Esophagus muscularis mucosa (tissue), 4 donors: ENCODE results near the gene MSI2. TPM values are rescaled to one million over a fixed set of nuclear protein-coding genes. Genes with fewer than 3 reads are reported as not detected.

Experiments
- DNase-seq: peaks from one replicate; pipeline ENCODE4 v3.0.0-alpha.2; 2017; ENCODE audit errors: extremely low spot score
- H3K27ac ChIP-seq, 4 donors: fragments of 200-600 bp; sonication (generic); replicated peaks in 1 of 4; 1 replicate in 3 of 4; 2 replicates in 1 of 4; pipeline ENCODE4 v1.5.1; 2016 to 2019; ENCODE audit warnings: mild to moderate bottlenecking in 1 of 4
- H3K27me3 ChIP-seq, 4 donors: fragments of 200-600 bp; sonication (generic); one replicate each; pipeline versions ENCODE4 v1.5.1 to v1.6.0; 2016 to 2019
- H3K36me3 ChIP-seq, 4 donors: fragments of 200-600 bp; sonication (generic); one replicate each; pipeline ENCODE4 v1.5.1; 2016 to 2019
- H3K4me1 ChIP-seq, 4 donors: fragments of 200-600 bp; sonication (generic); one replicate each; pipeline ENCODE4 v1.5.1; 2016 to 2019
- H3K4me3 ChIP-seq, 4 donors: fragments of 200-600 bp; sonication (generic); 1 replicate in 2 of 4; 2 replicates in 2 of 4; pipeline ENCODE4 v1.5.1; 2016 to 2019; ENCODE audit warnings: mild to moderate bottlenecking in 4 of 4, moderate library complexity in 1 of 4
- H3K9me3 ChIP-seq, 4 donors: fragments of 200-600 bp; sonication (generic); 1 replicate in 3 of 4; 2 replicates in 1 of 4; pipeline ENCODE4 v1.5.1; 2016 to 2019
- EP300 ChIP-seq: sonication (generic); formaldehyde crosslinking; IDR thresholded peaks from one replicate; pipeline ENCODE4 v1.6.1; 2017; ENCODE audit warnings: antibody characterized with exemption
- POLR2A ChIP-seq: fragments of 450-650 bp; IDR thresholded peaks from one replicate; pipeline ENCODE4 v1.6.1; 2017; ENCODE audit warnings: antibody characterized with exemption, moderate library complexity, mild to moderate bottlenecking, low read depth
- POLR2AphosphoS5 ChIP-seq, 2 donors: sonication (generic); formaldehyde crosslinking; IDR thresholded peaks; one replicate each; pipeline ENCODE4 v1.6.1; 2017; ENCODE audit warnings: antibody characterized with exemption in 2 of 2
- WGBS: methylation state at CpG from one replicate; pipeline ENCODE4 v1.1.5; 2018; 5-methylcytosine and 5-hydroxymethylcytosine counted together
- intact Hi-C: fragments of 100-400 bp; cut with DNase I; formaldehyde crosslinking; loops from one replicate; pipeline ENCODE4 v1.15.1; 2023
- total RNA-seq, 4 donors: library from RNA; depleted of rRNA; stranded (reverse); fragments of >200 nt; gene quantifications; one replicate each; pipeline versions ENCODE4 v1.1.0 to v1.2.1, GENCODE V29; 2016
- TF ChIP-seq, protein P1 (sequence below), 3 experiments: fragments of 200-600 bp in 2 of 3; fragments of 450-650 bp in 1 of 3; sonication (generic) in 2 of 3; IDR thresholded peaks; one replicate each; pipeline ENCODE4 v1.5.1; 2017 to 2019; ENCODE audit warnings: antibody characterized with exemption in 3 of 3, mild to moderate bottlenecking in 2 of 3, moderate library complexity in 1 of 3

Gene MSI2
- total RNA-seq, 4 donors from 2014 or later: 28.8 to 39.0 (median 29.6) TPM

DNA sequence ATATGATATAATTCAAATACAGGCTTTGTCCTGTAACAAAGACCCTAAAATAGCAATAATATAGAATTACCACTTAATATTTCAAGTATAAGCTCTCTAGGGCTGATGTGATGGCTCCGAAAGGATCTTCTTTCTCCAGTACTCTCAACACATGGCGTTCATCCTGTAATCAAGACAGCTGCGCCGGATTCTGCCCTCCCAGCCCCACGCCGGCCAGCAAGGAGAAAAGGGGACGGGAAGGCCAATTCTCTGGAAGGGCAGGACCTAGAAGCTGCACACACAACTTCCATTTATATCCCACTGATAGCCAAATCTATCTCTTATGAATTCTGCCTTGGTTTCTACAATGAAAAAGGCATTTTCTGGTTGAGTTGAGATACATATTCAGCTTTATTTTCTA is 456.8 kb downstream of the MSI2 start:
- Histone ChIP-seq H3K4me1 (peaks cover 5 to 16% (median 13%) of the 10 kb centered on the region in 4 donors), H3K4me3 (no peak overlapping the region), H3K27me3 (no peaks in the 10 kb centered on the region), H3K36me3 (no peaks in the 10 kb centered on the region), H3K9me3 (no peaks in the 10 kb centered on the region), H3K27ac (no peak overlapping the region)
- peak; percentile 4 for DNase-seq
- TF ChIP-seq POLR2A: no peak
- no peak for TF ChIP-seq EP300
- TF ChIP-seq, protein P1, sequence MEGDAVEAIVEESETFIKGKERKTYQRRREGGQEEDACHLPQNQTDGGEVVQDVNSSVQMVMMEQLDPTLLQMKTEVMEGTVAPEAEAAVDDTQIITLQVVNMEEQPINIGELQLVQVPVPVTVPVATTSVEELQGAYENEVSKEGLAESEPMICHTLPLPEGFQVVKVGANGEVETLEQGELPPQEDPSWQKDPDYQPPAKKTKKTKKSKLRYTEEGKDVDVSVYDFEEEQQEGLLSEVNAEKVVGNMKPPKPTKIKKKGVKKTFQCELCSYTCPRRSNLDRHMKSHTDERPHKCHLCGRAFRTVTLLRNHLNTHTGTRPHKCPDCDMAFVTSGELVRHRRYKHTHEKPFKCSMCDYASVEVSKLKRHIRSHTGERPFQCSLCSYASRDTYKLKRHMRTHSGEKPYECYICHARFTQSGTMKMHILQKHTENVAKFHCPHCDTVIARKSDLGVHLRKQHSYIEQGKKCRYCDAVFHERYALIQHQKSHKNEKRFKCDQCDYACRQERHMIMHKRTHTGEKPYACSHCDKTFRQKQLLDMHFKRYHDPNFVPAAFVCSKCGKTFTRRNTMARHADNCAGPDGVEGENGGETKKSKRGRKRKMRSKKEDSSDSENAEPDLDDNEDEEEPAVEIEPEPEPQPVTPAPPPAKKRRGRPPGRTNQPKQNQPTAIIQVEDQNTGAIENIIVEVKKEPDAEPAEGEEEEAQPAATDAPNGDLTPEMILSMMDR (IDR thresholded peaks at IDR 0.05): no peak
- TF ChIP-seq POLR2AphosphoS5 (IDR thresholded peaks at IDR 0.05): no peak
- intact Hi-C loops: no loop called here
- WGBS: 92% methylated on average over 7 of the region's 7 CpGs

DNA sequence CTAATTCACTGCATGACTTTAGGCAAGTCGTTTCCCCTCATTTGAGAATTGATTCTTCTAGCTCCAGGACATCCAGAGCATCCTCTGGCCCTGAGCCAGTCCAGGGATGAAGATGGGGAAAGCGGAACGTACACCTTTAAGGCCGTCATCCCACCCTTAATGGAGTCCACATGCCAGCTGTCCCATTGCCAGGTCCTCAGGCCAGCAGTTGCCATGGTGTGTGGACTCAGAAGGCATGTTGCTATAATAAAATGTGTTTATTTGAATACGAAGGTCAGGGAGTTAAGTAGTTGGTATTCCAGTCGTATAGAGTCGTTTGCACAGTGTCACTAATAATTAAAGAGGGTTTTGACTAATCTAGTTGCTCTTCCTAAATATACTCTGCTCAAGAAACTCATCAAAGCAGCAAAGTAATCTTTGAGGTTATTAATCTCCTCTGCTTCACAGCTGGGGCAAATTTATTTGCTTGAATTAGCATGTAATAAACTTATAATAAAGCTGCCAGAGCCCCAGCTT is 458.4 kb downstream of the MSI2 start:
- peak; percentile 42 for DNase-seq
- intact Hi-C loops: no loop called here
- Histone ChIP-seq H3K27me3 (no peaks in the 10 kb centered on the region), H3K4me3 (no peak overlapping the region), H3K9me3 (no peaks in the 10 kb centered on the region), H3K36me3 (no peaks in the 10 kb centered on the region), H3K27ac (no peak overlapping the region), H3K4me1 (peaks cover 5 to 15% (median 11%) of the 10 kb centered on the region in 4 donors)
- WGBS: 57% methylated on average over 6 of the region's 7 CpGs
- no peak for TF ChIP-seq POLR2AphosphoS5 (IDR thresholded peaks at IDR 0.05)

DNA sequence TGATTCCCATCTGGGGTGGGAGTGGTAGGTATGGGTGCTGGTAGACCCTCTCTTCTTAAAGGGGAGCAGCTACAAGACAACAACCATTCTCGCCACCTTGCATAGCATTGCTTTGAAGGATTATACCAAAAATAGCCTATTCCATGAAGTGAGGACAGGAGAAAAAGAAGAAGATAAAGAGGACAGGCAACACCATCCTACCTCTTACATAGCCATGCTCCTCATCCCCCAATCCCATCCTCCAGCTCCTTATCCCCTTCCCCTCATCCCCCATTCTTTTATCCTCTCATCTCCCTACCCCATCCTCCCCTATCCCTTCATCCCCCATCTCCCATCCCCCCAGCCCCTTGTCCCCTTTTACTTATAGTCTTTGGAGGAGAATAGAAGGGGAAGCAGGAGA is 459.7 kb downstream of the MSI2 start:
- Histone ChIP-seq H3K9me3 (no peaks in the 10 kb centered on the region), H3K27me3 (no peaks in the 10 kb centered on the region), H3K27ac (no peak overlapping the region), H3K36me3 (no peaks in the 10 kb centered on the region), H3K4me3 (no peak overlapping the region), H3K4me1 (peaks cover 5 to 15% (median 11%) of the 10 kb centered on the region in 4 donors)
- 100% methylated on average over 1 of the region's 1 CpG for WGBS
- intact Hi-C loops: no loop called here
- no peak for TF ChIP-seq POLR2A
- TF ChIP-seq POLR2AphosphoS5 (IDR thresholded peaks at IDR 0.05): no peak
- no peak for TF ChIP-seq EP300
- TF ChIP-seq, protein P1 (IDR thresholded peaks at IDR 0.05): no peak
- no peak for DNase-seq

DNA sequence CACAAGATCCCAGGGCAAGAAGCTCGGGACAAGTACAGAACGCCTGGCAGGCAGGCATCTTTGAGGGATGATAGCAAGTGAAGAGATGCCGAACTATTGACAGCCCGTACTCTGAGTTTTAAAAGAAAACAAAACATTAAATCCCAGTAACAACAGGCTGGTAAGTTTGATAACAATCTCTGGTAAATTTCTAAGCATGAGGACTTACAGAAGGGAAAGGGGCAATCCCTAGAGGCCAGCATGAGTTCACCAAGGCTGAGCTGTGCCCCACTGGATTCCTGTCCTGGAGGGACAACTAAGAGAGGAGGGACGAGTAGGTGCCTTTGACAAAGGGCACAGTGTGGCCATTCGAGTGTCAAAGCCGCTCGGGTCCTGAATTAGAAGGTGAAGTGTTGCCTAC is 462.6 kb downstream of the MSI2 start:
- H3K4me3 ChIP-seq: no peak overlapping the region
- H3K4me1 ChIP-seq: peaks cover 5 to 15% (median 11%) of the 10 kb centered on the region in 4 donors
- H3K36me3 ChIP-seq: no peaks in the 10 kb centered on the region
- no peak overlapping the region for H3K27ac ChIP-seq
- H3K27me3 ChIP-seq: no peaks in the 10 kb centered on the region
- intact Hi-C loops: no loop called here
- 84% methylated on average over 8 of the region's 8 CpGs for WGBS
- no peak for TF ChIP-seq POLR2AphosphoS5 (IDR thresholded peaks at IDR 0.05)
- no peak for TF ChIP-seq EP300
- TF ChIP-seq, protein P1 (IDR thresholded peaks at IDR 0.05): no peak
- TF ChIP-seq POLR2A: no peak
- DNase-seq: no peak
- H3K9me3 ChIP-seq: no peaks in the 10 kb centered on the region

DNA sequence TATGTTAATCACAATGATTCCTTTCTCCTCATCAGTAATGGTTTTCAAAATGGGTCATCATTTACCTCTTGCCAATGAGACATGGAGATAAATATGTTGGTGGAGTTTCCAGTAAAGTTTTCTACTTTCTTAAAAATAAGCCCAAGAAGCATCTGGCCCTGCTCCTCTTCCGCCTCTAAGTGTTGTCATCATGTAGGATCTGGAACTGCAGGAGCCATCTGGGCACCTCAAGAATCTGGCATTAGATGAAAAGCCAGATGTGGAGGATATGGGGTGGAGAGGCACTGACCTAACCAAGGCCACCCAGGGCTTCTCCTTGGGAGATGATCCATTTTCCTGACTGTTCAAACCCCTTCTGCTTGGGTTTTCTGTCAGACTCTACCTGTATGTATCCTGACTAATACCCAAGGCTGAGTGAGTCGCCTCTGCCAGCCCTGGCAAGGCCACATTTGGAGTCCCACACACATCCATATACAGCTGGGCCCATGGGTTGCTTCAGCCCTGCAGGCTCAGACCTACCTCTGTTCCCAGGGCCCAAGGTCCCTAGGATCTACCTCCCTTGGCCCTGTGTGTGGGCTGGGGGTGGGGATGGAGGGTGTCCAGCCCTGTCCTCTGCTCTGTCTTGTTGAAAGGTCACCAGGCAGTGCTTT is 464.2 kb downstream of the MSI2 start:
- Histone ChIP-seq H3K27me3 (no peaks in the 10 kb centered on the region), H3K4me3 (no peak overlapping the region), H3K9me3 (no peaks in the 10 kb centered on the region), H3K27ac (no peak overlapping the region), H3K4me1 (peaks cover 0 to 5% (median 1%) of the 10 kb centered on the region in 4 donors), H3K36me3 (no peaks in the 10 kb centered on the region)
- DNase-seq: no peak
- no peak for TF ChIP-seq EP300
- TF ChIP-seq, protein P1 (IDR thresholded peaks at IDR 0.05): no peak
- no peak for TF ChIP-seq POLR2A
- TF ChIP-seq POLR2AphosphoS5 (IDR thresholded peaks at IDR 0.05): no peak
- intact Hi-C loops: no loop called here
- 91% methylated on average over 2 of the region's 2 CpGs for WGBS
